Measurements from ENCODE around the gene NTN3.

GRCh38 chr16:2429771-2430663 is 41.1 kb upstream of the NTN3 start:
- TF ChIP-seq CTCF (conservative IDR thresholded peaks at IDR 0.05) (peak; percentile 38), ZFX (IDR thresholded peaks at IDR 0.05) (no peak)

All from C4-2B (cell line).